ENCODE results near the gene AMPD2. TPM values are rescaled to one million over a fixed set of nuclear protein-coding genes. Genes with fewer than 3 reads are reported as not detected.
"Not testable (repeated sequence)": the region's sequence is repeated elsewhere in the genome, so short reads cannot be mapped to it uniquely, and the experiment has no call there.

The AMPD2 gene
- total RNA-seq, 2 donors from 2014 or later = 28.0 to 60.3 TPM

GRCh38 chr1:109661391-109661790 lies 41.8 kb downstream of the AMPD2 start:
- Histone ChIP-seq H3K36me3 (no peaks in the 10 kb centered on the region), H3K9ac (ENCODE audit: low read depth in 2 of 2, low read length in 2 of 2) (no peak overlapping the region), H3K27me3 (no peaks in the 10 kb centered on the region), H3K4me3 (no peak overlapping the region), H3K4me1 (no peaks in the 10 kb centered on the region), H3K9me3 (no peaks in the 10 kb centered on the region), H3K27ac (no peak overlapping the region)
- intact Hi-C loops (cut with DNase I) = no loop called here
- TF ChIP-seq CTCF (IDR thresholded peaks at IDR 0.05) = no peak
- DNase-seq = no peak

GRCh38 chr1:109664671-109665070 lies 45.0 kb downstream of the AMPD2 start:
- no peak overlapping the region for H3K27ac ChIP-seq
- TF ChIP-seq CTCF (IDR thresholded peaks at IDR 0.05) = no peak
- no peaks in the 10 kb centered on the region for H3K36me3 ChIP-seq
- DNase-seq = no peak
- no peaks in the 10 kb centered on the region for H3K4me1 ChIP-seq
- no peaks in the 10 kb centered on the region for H3K9me3 ChIP-seq
- no peaks in the 10 kb centered on the region for H3K27me3 ChIP-seq
- H3K4me3 ChIP-seq = no peak overlapping the region
- no peak overlapping the region for H3K9ac ChIP-seq (ENCODE audit: low read depth in 2 of 2, low read length in 2 of 2)
- intact Hi-C loops (cut with DNase I) = no loop called here

GRCh38 chr1:109667452-109668122 lies 48.0 kb downstream of the AMPD2 start, which contains the start of gene GSTM2:
TSS of gene GSTM2 (plus strand) at chr1:109668057. CDS start at chr1:109668116, 59 bp downstream.
- intact Hi-C loops (cut with DNase I) = no loop called here
- Histone ChIP-seq H3K27me3 (no peaks in the 10 kb centered on the region), H3K4me1 (no peaks in the 10 kb centered on the region), H3K9ac (ENCODE audit: low read depth in 2 of 2, low read length in 2 of 2) (peak within 1 kb of the TSS; percentile 62 to 68), H3K27ac (no peak within 1 kb of the TSS), H3K4me3 (peak within 1 kb of the TSS; percentile 40), H3K9me3 (no peaks in the 10 kb centered on the region), H3K36me3 (no peaks in the 10 kb centered on the region)
- peak; percentile 92 for DNase-seq
- no peak for TF ChIP-seq CTCF (IDR thresholded peaks at IDR 0.05)

GRCh38 chr1:109668123-109668775 lies 48.6 kb downstream of the AMPD2 start:
- no peaks in the 10 kb centered on the region for H3K27me3 ChIP-seq
- H3K27ac ChIP-seq = no peak overlapping the region
- no peaks in the 10 kb centered on the region for H3K9me3 ChIP-seq
- intact Hi-C loops (cut with DNase I) = no loop called here
- peak overlapping the region; percentile 40 for H3K4me3 ChIP-seq
- no peak for TF ChIP-seq CTCF (IDR thresholded peaks at IDR 0.05)
- no peaks in the 10 kb centered on the region for H3K4me1 ChIP-seq
- DNase-seq = no peak
- H3K36me3 ChIP-seq = no peaks in the 10 kb centered on the region
- peak overlapping the region; percentile 62 to 68 for H3K9ac ChIP-seq (ENCODE audit: low read depth in 2 of 2, low read length in 2 of 2)

GRCh38 chr1:109669246-109669948 lies 49.8 kb downstream of the AMPD2 start:
- TF ChIP-seq CTCF (IDR thresholded peaks at IDR 0.05) = no peak
- Histone ChIP-seq H3K27ac (no peak overlapping the region), H3K9me3 (no peaks in the 10 kb centered on the region), H3K27me3 (no peaks in the 10 kb centered on the region), H3K9ac (ENCODE audit: low read depth in 2 of 2, low read length in 2 of 2) (no peak overlapping the region), H3K4me3 (no peak overlapping the region), H3K36me3 (no peaks in the 10 kb centered on the region), H3K4me1 (no peaks in the 10 kb centered on the region)
- intact Hi-C loops (cut with DNase I) = no loop called here
- no peak for DNase-seq

- intact Hi-C loops (cut with DNase I); H3K4me3 ChIP-seq; H3K27ac ChIP-seq; DNase-seq; H3K9me3 ChIP-seq; H3K27me3 ChIP-seq; H3K4me1 ChIP-seq; H3K9ac ChIP-seq (ENCODE audit: low read depth in 2 of 2, low read length in 2 of 2); H3K36me3 ChIP-seq: not testable (repeated sequence)
These were observed 50.3 kb downstream of the AMPD2 start for GRCh38 chr1:109669949-109670302.

Data from colonic mucosa (tissue), 4 donors.